GM19035 (cell line): ENCODE measurements around the gene FPR3.
"Not testable (repeated sequence)": the region's sequence is repeated elsewhere in the genome, so short reads cannot be mapped to it uniquely, and the experiment has no call there.

Experiments
- ATAC-seq: cut with Tn5 transposase; IDR thresholded peaks from one replicate; pipeline ENCODE4 v1.9.1; 2021; ENCODE audit not compliant: unreplicated experiment

The FPR3 gene

GRCh38 chr19:51783372-51783771, 11.6 kb upstream of the FPR3 start:
- no peak for ATAC-seq

- ATAC-seq = no peak
Observed at GRCh38 chr19:51784109-51784785, 10.7 kb upstream of the FPR3 start.

GRCh38 chr19:51784922-51785690, 9.9 kb upstream of the FPR3 start:
- no peak for ATAC-seq

- ATAC-seq = no peak
Observed at GRCh38 chr19:51786646-51787494, 8.1 kb upstream of the FPR3 start.

GRCh38 chr19:51788029-51788428, 6.9 kb upstream of the FPR3 start:
- ATAC-seq = no peak

GRCh38 chr19:51789061-51789795, 5.7 kb upstream of the FPR3 start:
- no peak for ATAC-seq

- ATAC-seq = no peak
Observed at GRCh38 chr19:51792932-51793331, 2.0 kb upstream of the FPR3 start.

- no peak for ATAC-seq
Observed at GRCh38 chr19:51793994-51794393, 963 bp upstream of the FPR3 start.

- no peak for ATAC-seq
Observed at GRCh38 chr19:51796195-51796679, 1.3 kb downstream of the FPR3 start.

GRCh38 chr19:51797480-51797879, 2.5 kb downstream of the FPR3 start:
- ATAC-seq = no peak

- ATAC-seq = no peak
Observed at GRCh38 chr19:51798062-51798461, 3.1 kb downstream of the FPR3 start.

- no peak for ATAC-seq
Observed at GRCh38 chr19:51799034-51799773, 4.2 kb downstream of the FPR3 start.

- no peak for ATAC-seq
Observed at GRCh38 chr19:51799774-51800472, 5.0 kb downstream of the FPR3 start.

GRCh38 chr19:51800473-51801244, 5.7 kb downstream of the FPR3 start:
- ATAC-seq = no peak

- no peak for ATAC-seq
Observed at GRCh38 chr19:51802775-51803174, 7.8 kb downstream of the FPR3 start.

GRCh38 chr19:51803519-51803918, 8.6 kb downstream of the FPR3 start:
- no peak for ATAC-seq

- no peak for ATAC-seq
Observed at GRCh38 chr19:51803967-51804366, 9.0 kb downstream of the FPR3 start.

- not testable (repeated sequence) for ATAC-seq
Observed at GRCh38 chr19:51804789-51805188, 9.8 kb downstream of the FPR3 start.

GRCh38 chr19:51805396-51805795, 10.4 kb downstream of the FPR3 start:
- not testable (repeated sequence) for ATAC-seq
